ENCODE measurements around the gene CNTNAP5. TPM values are rescaled to one million over a fixed set of nuclear protein-coding genes. Genes with fewer than 3 reads are reported as not detected.
"Not testable (repeated sequence)": the region's sequence is repeated elsewhere in the genome, so short reads cannot be mapped to it uniquely, and the experiment has no call there.

The CNTNAP5 gene
- total RNA-seq, 2 experiments from 2014 or later: not detected

DNA sequence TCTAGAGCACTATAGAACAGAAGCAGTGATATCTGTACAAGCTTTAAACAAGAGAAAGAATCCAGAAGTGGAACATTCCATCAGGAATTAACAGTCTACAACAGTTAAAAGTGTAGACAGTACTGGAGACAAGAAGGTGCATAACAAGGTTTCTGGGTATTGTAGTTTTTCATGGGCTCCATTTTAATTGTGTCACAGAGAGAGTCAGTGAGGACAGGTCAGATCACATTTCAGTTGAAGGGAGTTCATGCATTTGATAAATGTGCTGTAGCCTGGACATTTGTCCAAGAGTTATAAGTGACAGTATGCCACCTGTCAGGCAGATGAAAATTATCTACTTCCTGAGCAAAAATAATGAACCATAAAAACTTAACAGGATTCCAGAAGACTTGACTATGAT lies 328.6 kb downstream of the CNTNAP5 start:
- Mint-ChIP-seq H3K36me3 (ENCODE audit: low read depth) (no peaks in the 10 kb centered on the region), H3K27ac (no peak overlapping the region), H3K4me1 (ENCODE audit: low read depth) (no peaks in the 10 kb centered on the region), H3K9me3 (peaks cover 4% of the 10 kb centered on the region), H3K27me3 (no peaks in the 10 kb centered on the region), H3K4me3 (no peak overlapping the region)
- no peaks in the 10 kb centered on the region for H3K27me3 ChIP-seq (ENCODE audit: control insufficient read depth in 1 of 2, insufficient read depth in 2 of 2, low read length in 2 of 2)
- ATAC-seq (ENCODE audit: poor library complexity) (no peak), DNase-seq (no peak)
- ChIA-PET POLR2A (no interaction called here), CTCF (no interaction called here)
- H3K36me3 ChIP-seq (ENCODE audit: insufficient read depth, low read length): no peaks in the 10 kb centered on the region
- H3K27ac ChIP-seq (ENCODE audit: low read depth in 1 of 2, low read length in 2 of 2): no peak overlapping the region
- TF ChIP-seq CTCF (IDR thresholded peaks at IDR 0.05): no peak
- H3K4me1 ChIP-seq (ENCODE audit: insufficient read depth, low read length): no peaks in the 10 kb centered on the region
- intact Hi-C loops (cut with DNase I, micrococcal nuclease): no loop called here
- peaks cover 0 to 5% of the 10 kb centered on the region in 2 experiments for H3K9me3 ChIP-seq (ENCODE audit: control insufficient read depth in 1 of 2, insufficient read depth in 1 of 2, low read length in 2 of 2)
- H3K4me3 ChIP-seq (ENCODE audit: low read length): no peak overlapping the region

GRCh38 chr2:124354466-124354865 lies 329.4 kb downstream of the CNTNAP5 start:
- Histone ChIP-seq H3K4me3 (ENCODE audit: low read length) (no peak overlapping the region), H3K9me3 (ENCODE audit: control insufficient read depth in 1 of 2, insufficient read depth in 1 of 2, low read length in 2 of 2) (peaks cover 0 to 5% of the 10 kb centered on the region in 2 experiments), H3K27me3 (ENCODE audit: control insufficient read depth in 1 of 2, insufficient read depth in 2 of 2, low read length in 2 of 2) (no peaks in the 10 kb centered on the region), H3K4me1 (ENCODE audit: insufficient read depth, low read length) (no peaks in the 10 kb centered on the region), H3K27ac (ENCODE audit: low read depth in 1 of 2, low read length in 2 of 2) (no peak overlapping the region), H3K36me3 (ENCODE audit: insufficient read depth, low read length) (no peaks in the 10 kb centered on the region)
- no peak for ATAC-seq (ENCODE audit: poor library complexity)
- peaks cover 4% of the 10 kb centered on the region for H3K9me3 Mint-ChIP-seq
- H3K27me3 Mint-ChIP-seq: no peaks in the 10 kb centered on the region
- H3K27ac Mint-ChIP-seq: no peak overlapping the region
- ChIA-PET POLR2A (no interaction called here), CTCF (no interaction called here)
- intact Hi-C loops (cut with DNase I, micrococcal nuclease): no loop called here
- no peaks in the 10 kb centered on the region for H3K36me3 Mint-ChIP-seq (ENCODE audit: low read depth)
- no peak for TF ChIP-seq CTCF (IDR thresholded peaks at IDR 0.05)
- no peak overlapping the region for H3K4me3 Mint-ChIP-seq
- H3K4me1 Mint-ChIP-seq (ENCODE audit: low read depth): no peaks in the 10 kb centered on the region
- DNase-seq: no peak

DNA sequence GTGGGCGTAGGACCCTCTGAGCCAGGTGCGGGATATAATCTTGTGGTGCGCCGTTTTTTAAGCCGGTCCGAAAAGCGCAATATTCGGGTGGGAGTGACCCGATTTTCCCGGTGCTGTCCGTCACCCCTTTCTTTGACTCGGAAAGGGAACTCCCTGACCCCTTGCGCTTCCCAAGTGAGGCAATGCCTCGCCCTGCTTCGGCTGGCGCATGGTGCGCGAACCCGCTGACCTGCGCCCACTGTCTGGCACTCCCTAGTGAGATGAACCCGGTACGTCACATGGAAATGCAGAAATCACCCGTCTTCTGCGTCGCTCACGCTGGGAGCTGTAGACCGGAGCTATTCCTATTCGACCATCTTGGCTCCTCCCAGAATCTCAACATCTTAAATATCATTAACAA lies 336.9 kb downstream of the CNTNAP5 start:
- intact Hi-C loops (cut with DNase I, micrococcal nuclease); H3K4me1 ChIP-seq (ENCODE audit: insufficient read depth, low read length); H3K4me3 Mint-ChIP-seq; H3K9me3 Mint-ChIP-seq; CTCF ChIA-PET; H3K4me1 Mint-ChIP-seq (ENCODE audit: low read depth); H3K4me3 ChIP-seq (ENCODE audit: low read length); H3K27me3 ChIP-seq (ENCODE audit: control insufficient read depth in 1 of 2, insufficient read depth in 2 of 2, low read length in 2 of 2); H3K36me3 Mint-ChIP-seq (ENCODE audit: low read depth); DNase-seq; H3K9me3 ChIP-seq (ENCODE audit: control insufficient read depth in 1 of 2, insufficient read depth in 1 of 2, low read length in 2 of 2); H3K27ac Mint-ChIP-seq; H3K27me3 Mint-ChIP-seq; H3K36me3 ChIP-seq (ENCODE audit: insufficient read depth, low read length); ATAC-seq (ENCODE audit: poor library complexity); H3K27ac ChIP-seq (ENCODE audit: low read depth in 1 of 2, low read length in 2 of 2); POLR2A ChIA-PET: not testable (repeated sequence)

DNA sequence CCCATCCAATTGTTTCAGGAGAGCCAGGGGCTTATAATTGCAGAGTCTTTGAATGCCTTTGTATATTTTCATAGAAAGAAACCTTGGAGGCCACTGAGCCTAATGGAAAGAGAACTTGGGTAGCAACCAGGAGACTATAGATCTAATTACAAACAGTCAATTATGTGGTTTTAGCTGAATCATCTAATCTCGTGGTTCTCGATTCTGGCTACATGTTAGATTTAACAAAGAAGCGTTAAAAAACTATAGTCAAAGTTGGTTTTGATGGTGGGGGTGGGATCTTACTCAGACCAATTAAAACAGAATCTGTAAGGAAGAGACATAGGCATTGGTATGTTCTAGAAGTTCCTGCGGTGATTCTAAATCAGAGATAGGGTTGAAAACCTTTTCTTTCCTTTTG lies 344.1 kb downstream of the CNTNAP5 start:
- H3K9me3 ChIP-seq (ENCODE audit: control insufficient read depth in 1 of 2, insufficient read depth in 1 of 2, low read length in 2 of 2): no peaks in the 10 kb centered on the region
- intact Hi-C loops (cut with DNase I, micrococcal nuclease): no loop called here
- H3K4me1 ChIP-seq (ENCODE audit: insufficient read depth, low read length): no peaks in the 10 kb centered on the region
- no peaks in the 10 kb centered on the region for H3K36me3 ChIP-seq (ENCODE audit: insufficient read depth, low read length)
- H3K27ac Mint-ChIP-seq: no peak overlapping the region
- DNase-seq (no peak), ATAC-seq (ENCODE audit: poor library complexity) (no peak)
- no peak overlapping the region for H3K4me3 ChIP-seq (ENCODE audit: low read length)
- no peaks in the 10 kb centered on the region for H3K4me1 Mint-ChIP-seq (ENCODE audit: low read depth)
- no peaks in the 10 kb centered on the region for H3K27me3 ChIP-seq (ENCODE audit: control insufficient read depth in 1 of 2, insufficient read depth in 2 of 2, low read length in 2 of 2)
- ChIA-PET POLR2A (no interaction called here), CTCF (no interaction called here)
- H3K4me3 Mint-ChIP-seq: no peak overlapping the region
- TF ChIP-seq CTCF (IDR thresholded peaks at IDR 0.05): no peak
- H3K9me3 Mint-ChIP-seq: peaks cover 8% of the 10 kb centered on the region
- no peaks in the 10 kb centered on the region for H3K27me3 Mint-ChIP-seq
- no peaks in the 10 kb centered on the region for H3K36me3 Mint-ChIP-seq (ENCODE audit: low read depth)
- no peak overlapping the region for H3K27ac ChIP-seq (ENCODE audit: low read depth in 1 of 2, low read length in 2 of 2)
